Neural crest cell (in vitro differentiated cells): ENCODE data around the gene GCKR. TPM values are rescaled to one million over a fixed set of nuclear protein-coding genes. Genes with fewer than 3 reads are reported as not detected.

ENCODE experiments used
- DNase-seq: peaks from one replicate; pipeline ENCODE4 v3.0.0; 2021; ENCODE audit warnings: low read depth, mixed read lengths, low spot score
- H3K27ac Mint-ChIP-seq: one replicate; pipeline ENCODE4 v1.8.0; 2021; ENCODE audit warnings: mild to moderate bottlenecking, mixed read lengths; ENCODE audit not compliant: unreplicated experiment
- H3K27me3 Mint-ChIP-seq: 2 replicates; pipeline ENCODE4 v1.8.0; 2021; ENCODE audit warnings: low read depth, mild to moderate bottlenecking, mixed read lengths
- H3K36me3 Mint-ChIP-seq: 2 replicates; pipeline ENCODE4 v1.8.0; 2021; ENCODE audit warnings: low read depth, mild to moderate bottlenecking, mixed read lengths
- H3K4me1 Mint-ChIP-seq: 2 replicates; pipeline ENCODE4 v1.8.0; 2021; ENCODE audit warnings: mixed read lengths
- H3K4me3 Mint-ChIP-seq: one replicate; pipeline ENCODE4 v1.8.0; 2021; ENCODE audit warnings: mild to moderate bottlenecking, mixed read lengths
- H3K9me3 Mint-ChIP-seq: 2 replicates; pipeline ENCODE4 v1.8.0; 2021; ENCODE audit warnings: mixed read lengths
- total RNA-seq: library from RNA; stranded (reverse); gene quantifications from 2 replicates; pipeline ENCODE4 v1.2.1, GENCODE V29; 2021
- TF ChIP-seq, protein P1 (sequence below): fragments of 200-600 bp; sonication (generic); conservative IDR thresholded peaks from 2 replicates; pipeline ENCODE4 v1.5.0; 2021; ENCODE audit warnings: antibody characterized with exemption, mild to moderate bottlenecking

The GCKR gene
- total RNA-seq, 1 donor from 2014 or later = 0.42 TPM

DNA sequence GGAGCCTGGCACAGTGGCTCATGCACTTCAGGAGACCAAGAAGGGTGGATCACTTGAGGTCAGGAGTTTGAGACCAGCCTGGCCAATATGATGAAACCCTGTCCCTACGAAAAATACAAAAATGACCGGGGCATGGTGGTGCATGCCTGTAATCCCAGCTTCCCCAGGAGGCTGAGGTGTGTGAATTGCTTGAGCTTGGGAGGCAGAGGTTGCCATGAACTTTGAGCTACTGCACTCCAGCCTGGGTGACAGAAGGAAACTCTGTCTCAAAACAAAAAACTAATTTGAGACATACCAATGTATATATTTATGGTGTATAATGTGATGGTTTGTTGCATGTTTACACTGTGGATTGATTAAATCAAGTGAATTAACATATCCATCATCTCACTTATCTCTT is 64.4 kb downstream of the GCKR start:
- Mint-ChIP-seq H3K36me3 (no peaks in the 10 kb centered on the region), H3K27me3 (peaks cover 35% of the 10 kb centered on the region)

GRCh38 chr2:27566628-27567027 is 70.0 kb downstream of the GCKR start:
- Mint-ChIP-seq H3K36me3 (peaks cover 8% of the 10 kb centered on the region), H3K9me3 (peaks cover 15% of the 10 kb centered on the region), H3K4me1 (no peaks in the 10 kb centered on the region), H3K27me3 (peaks cover 59% of the 10 kb centered on the region), H3K4me3 (no peak overlapping the region), H3K27ac (no peak overlapping the region)
- TF ChIP-seq, protein P1, sequence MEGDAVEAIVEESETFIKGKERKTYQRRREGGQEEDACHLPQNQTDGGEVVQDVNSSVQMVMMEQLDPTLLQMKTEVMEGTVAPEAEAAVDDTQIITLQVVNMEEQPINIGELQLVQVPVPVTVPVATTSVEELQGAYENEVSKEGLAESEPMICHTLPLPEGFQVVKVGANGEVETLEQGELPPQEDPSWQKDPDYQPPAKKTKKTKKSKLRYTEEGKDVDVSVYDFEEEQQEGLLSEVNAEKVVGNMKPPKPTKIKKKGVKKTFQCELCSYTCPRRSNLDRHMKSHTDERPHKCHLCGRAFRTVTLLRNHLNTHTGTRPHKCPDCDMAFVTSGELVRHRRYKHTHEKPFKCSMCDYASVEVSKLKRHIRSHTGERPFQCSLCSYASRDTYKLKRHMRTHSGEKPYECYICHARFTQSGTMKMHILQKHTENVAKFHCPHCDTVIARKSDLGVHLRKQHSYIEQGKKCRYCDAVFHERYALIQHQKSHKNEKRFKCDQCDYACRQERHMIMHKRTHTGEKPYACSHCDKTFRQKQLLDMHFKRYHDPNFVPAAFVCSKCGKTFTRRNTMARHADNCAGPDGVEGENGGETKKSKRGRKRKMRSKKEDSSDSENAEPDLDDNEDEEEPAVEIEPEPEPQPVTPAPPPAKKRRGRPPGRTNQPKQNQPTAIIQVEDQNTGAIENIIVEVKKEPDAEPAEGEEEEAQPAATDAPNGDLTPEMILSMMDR = no peak
- no peak for DNase-seq

More for the DNA sequence above, 64.4 kb downstream of the GCKR start:
- Mint-ChIP-seq H3K4me1 (no peaks in the 10 kb centered on the region), H3K4me3 (no peak overlapping the region), H3K9me3 (no peaks in the 10 kb centered on the region), H3K27ac (no peak overlapping the region)
- no peak for DNase-seq
- TF ChIP-seq, protein P1 = no peak

DNA sequence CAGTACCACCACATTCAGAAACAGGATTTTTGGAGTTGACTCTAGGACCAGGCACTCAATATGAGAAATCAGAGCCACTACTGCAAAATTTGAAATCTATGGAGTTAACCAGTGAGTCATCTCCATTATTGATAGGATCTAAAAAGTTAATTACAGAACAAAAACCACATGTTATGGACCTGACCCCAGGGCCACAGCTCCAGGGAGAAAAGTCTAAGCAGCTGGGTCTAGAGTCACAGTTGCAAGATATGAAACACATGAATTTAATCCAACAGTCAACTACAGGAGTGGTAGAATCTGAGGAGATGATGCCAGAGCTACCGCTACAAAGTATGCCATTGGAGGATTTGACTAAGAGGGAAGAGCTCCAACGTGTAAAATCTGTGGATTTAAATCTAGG is 72.8 kb downstream of the GCKR start:
- no peaks in the 10 kb centered on the region for H3K4me1 Mint-ChIP-seq
- DNase-seq = no peak
- peaks cover 53% of the 10 kb centered on the region for H3K27me3 Mint-ChIP-seq
- H3K27ac Mint-ChIP-seq = no peak overlapping the region
- H3K36me3 Mint-ChIP-seq = peaks cover 9% of the 10 kb centered on the region
- H3K4me3 Mint-ChIP-seq = no peak overlapping the region
- H3K9me3 Mint-ChIP-seq = peaks cover 16% of the 10 kb centered on the region
- TF ChIP-seq, protein P1 = no peak

DNA sequence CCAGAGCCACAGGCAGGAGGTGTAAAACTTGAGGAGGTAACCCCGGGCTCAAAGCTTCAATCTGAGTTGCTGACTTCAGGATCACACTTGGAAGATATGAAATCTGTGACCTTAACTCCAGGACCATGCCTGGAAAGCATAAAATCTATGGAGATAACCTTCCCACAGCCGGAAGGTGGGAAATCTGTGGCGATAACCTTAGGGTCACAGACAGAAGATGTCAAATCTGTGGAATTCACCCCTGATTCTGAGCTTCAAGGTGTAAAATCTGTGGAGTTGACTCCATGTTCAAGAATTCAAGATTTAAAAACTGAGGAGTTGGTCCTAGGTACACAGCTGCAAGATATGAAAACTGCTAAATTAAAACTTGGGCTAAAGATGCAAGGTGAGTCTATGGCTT is 74.6 kb downstream of the GCKR start:
- TF ChIP-seq, protein P1 = no peak
- Mint-ChIP-seq H3K27me3 (peaks cover 36% of the 10 kb centered on the region), H3K9me3 (peaks cover 18% of the 10 kb centered on the region), H3K27ac (no peak overlapping the region), H3K36me3 (peaks cover 10% of the 10 kb centered on the region), H3K4me1 (no peaks in the 10 kb centered on the region), H3K4me3 (no peak overlapping the region)
- no peak for DNase-seq

GRCh38 chr2:27571681-27572080 is 75.0 kb downstream of the GCKR start:
- Mint-ChIP-seq H3K36me3 (peaks cover 10% of the 10 kb centered on the region), H3K4me3 (no peak overlapping the region), H3K4me1 (no peaks in the 10 kb centered on the region), H3K9me3 (peaks cover 16% of the 10 kb centered on the region), H3K27ac (no peak overlapping the region), H3K27me3 (peaks cover 31% of the 10 kb centered on the region)
- no peak for DNase-seq
- TF ChIP-seq, protein P1 = no peak

DNA sequence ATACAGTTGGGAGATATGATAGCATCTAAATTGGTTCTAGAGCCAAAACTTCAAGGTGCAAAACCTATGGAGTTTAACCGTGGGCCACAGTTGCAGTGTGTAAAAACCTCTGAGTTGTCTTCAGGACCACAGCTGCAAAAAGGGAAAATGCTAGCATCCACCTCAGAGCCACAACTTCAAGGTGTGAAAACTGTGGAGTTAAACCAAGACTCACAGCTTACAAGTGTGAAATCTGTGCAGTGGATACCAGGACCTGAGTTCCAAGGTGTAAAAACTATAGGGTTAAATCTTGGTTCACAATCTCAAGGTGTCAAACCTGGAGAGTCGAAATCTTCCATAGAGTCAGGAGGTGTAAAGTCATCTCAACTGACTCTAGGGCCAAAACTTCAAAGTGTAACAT is 75.8 kb downstream of the GCKR start:
- TF ChIP-seq, protein P1 = no peak
- H3K27me3 Mint-ChIP-seq = peaks cover 23% of the 10 kb centered on the region
- no peak overlapping the region for H3K27ac Mint-ChIP-seq
- peaks cover 10% of the 10 kb centered on the region for H3K36me3 Mint-ChIP-seq
- no peak for DNase-seq
- no peaks in the 10 kb centered on the region for H3K4me1 Mint-ChIP-seq
- H3K4me3 Mint-ChIP-seq = no peak overlapping the region
- peaks cover 18% of the 10 kb centered on the region for H3K9me3 Mint-ChIP-seq
